Esophagus muscularis mucosa (tissue), 3 donors: ENCODE data around the gene EIF2B1.

ENCODE experiments used
- POLR2A ChIP-seq: fragments of 450-650 bp; IDR thresholded peaks from one replicate; pipeline ENCODE4 v1.6.1; 2017; ENCODE audit warnings: antibody characterized with exemption, moderate library complexity, mild to moderate bottlenecking, low read depth
- POLR2AphosphoS5 ChIP-seq, 2 donors: sonication (generic); formaldehyde crosslinking; IDR thresholded peaks; one replicate each; pipeline ENCODE4 v1.6.1; 2017; ENCODE audit warnings: antibody characterized with exemption in 2 of 2
- TF ChIP-seq, protein P1 (sequence below), 3 experiments: fragments of 200-600 bp in 2 of 3; fragments of 450-650 bp in 1 of 3; sonication (generic) in 2 of 3; IDR thresholded peaks; one replicate each; pipeline ENCODE4 v1.5.1; 2017 to 2019; ENCODE audit warnings: antibody characterized with exemption in 3 of 3, mild to moderate bottlenecking in 2 of 3, moderate library complexity in 1 of 3

DNA sequence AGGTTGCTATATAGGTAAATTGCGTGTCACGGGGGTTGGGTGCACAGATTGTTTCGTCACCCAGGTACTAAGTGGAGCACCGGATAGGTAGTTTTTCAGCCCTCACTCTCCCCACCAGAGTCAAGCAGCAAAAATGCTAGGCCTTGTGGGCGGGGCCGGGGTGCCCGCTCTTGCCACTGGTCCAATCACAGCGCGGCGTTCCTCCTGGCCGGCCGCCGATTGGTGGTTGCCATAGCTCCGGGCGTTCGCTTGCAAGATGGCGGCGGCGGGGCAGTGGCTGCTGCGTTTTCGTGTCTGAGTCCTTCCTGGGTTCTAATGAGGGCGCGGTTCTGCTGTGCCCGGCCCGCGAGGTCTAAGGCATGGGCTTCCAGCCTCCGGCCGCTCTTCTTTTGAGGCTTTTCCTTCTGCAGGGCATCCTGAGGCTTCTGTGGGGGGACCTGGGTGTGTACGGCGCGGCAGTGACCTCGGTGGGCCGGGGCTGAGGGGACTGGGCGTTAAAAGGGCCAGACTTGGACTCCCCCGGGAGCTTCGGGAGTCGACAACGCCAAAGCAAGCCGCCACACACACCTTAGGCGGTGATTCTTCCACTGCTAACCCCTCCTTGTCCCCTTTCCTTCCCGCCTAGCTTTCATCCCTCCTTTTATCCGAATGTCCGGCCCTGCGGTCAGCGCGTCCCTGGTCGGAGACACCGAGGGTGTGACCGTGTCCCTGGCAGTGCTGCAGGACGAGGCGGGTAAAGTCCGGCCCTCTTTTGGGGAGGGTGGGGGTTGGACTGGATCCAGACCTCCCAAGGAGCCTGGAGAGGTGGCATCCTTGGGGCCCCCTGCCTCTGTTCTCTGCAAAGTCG lies 37.6 kb upstream of the EIF2B1 start, which contains the start of gene TCTN2:
- TF ChIP-seq, protein P1, sequence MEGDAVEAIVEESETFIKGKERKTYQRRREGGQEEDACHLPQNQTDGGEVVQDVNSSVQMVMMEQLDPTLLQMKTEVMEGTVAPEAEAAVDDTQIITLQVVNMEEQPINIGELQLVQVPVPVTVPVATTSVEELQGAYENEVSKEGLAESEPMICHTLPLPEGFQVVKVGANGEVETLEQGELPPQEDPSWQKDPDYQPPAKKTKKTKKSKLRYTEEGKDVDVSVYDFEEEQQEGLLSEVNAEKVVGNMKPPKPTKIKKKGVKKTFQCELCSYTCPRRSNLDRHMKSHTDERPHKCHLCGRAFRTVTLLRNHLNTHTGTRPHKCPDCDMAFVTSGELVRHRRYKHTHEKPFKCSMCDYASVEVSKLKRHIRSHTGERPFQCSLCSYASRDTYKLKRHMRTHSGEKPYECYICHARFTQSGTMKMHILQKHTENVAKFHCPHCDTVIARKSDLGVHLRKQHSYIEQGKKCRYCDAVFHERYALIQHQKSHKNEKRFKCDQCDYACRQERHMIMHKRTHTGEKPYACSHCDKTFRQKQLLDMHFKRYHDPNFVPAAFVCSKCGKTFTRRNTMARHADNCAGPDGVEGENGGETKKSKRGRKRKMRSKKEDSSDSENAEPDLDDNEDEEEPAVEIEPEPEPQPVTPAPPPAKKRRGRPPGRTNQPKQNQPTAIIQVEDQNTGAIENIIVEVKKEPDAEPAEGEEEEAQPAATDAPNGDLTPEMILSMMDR (IDR thresholded peaks at IDR 0.05): no peak
- TF ChIP-seq POLR2AphosphoS5 (IDR thresholded peaks at IDR 0.05) (peak; percentile 37 to 71), POLR2A (no peak)
